HuH-7 (cell line): ENCODE results near the gene MRI1.
"Not testable (repeated sequence)": the region's sequence is repeated elsewhere in the genome, so short reads cannot be mapped to it uniquely, and the experiment has no call there.

Experiments
- DNase-seq: peaks from one replicate; pipeline ENCODE4 v3.0.0; 2011; ENCODE audit warnings: low spot score

MRI1 gene

DNA sequence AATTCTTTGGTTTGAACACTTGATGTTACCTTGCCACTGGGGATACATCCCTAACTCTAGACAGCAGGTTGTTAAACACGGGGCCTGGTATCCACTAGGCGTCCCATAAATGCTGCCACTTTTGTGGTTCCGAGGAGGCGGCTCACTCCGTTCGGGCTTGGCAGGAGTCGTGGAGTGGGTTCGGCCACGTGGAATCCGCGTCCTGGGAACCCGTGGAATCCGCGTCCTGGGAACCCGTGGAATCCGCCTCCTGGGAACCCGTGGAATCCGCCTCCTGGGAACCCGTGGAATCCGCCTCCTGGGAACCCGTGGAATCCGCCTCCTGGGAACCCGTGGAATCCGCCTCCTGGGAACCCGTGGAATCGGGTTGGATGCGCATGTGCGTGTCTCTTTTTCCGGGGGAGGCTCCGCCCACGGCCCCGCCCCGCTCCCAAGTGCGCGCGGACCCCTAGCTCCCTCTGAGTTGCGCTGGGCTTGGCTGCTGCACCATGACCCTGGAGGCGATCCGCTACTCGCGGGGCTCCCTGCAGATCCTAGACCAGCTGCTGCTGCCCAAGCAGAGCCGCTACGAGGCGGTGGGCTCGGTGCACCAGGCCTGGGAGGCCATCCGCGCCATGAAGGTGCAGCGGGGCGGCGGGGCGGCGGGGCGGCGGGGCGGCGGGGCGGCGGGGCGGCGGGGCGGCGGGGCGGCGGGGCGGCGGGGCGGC, at the start of gene MRI1:
Gene MRI1 (plus strand): TSS at position 422 of the 707 bp plus-strand sequence. CDS start 67 bp downstream, at position 489.
- peak; percentile 90 for DNase-seq

DNA sequence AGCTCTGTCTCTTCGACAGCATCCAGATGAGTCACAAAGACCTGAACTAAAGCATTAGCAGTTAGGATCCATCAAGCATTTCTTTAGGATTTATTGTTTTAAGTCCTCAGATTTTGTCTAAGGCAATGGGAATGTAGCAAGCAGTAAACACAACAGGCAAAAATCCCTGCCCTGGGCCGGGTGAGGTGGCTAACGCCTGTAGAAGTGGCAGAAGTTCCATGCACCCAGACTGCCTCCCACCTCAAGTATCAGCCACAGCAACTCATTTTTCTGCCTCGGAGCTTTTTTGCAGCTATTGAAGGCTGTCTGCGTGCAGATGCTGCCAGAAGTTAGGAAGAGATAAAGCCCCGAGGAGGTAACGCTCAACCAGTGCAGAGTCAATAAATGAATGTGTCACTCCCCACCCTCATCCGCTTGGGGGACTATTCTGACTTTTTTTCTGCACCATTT, 47.1 kb upstream of the MRI1 start:
- DNase-seq: no peak

DNA sequence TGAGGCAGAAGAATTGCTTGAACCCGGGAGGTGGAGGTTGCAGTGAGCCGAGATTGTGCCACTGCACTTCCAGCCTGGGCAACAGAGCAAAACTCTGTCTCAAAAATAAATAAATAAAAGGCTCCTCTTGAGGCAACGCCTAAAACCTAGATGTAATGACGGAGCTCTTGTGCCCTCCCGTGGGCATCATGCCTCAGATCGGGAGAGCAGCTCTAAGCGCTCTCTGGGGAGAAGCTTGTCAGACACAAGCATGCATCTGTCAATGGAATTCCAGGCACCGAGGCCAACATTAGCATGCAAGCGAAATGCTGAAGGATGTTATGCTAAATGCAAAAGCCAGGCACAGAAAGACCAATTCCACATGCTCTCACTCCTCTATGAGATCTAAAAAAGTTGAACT, 45.6 kb upstream of the MRI1 start:
- no peak for DNase-seq

DNA sequence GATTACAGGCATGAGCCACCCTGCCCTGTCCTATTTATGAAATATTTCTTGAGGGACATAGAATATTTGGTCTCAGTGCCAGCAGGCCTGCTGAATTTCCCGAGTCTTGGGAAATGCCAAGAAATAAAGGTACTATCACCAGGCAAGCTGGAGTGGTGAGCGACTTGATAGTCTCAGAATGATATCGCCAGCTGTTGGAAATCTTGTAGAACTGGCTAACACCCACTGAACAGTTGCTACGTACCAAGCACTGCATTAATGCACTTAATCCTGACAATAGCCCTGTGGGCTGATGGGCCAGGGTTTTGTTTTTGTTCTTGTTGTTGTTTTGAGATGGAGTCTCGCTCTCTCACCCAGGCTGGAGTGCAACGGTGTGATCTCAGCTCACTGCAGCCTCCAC, 42.2 kb upstream of the MRI1 start:
- DNase-seq: no peak

DNA sequence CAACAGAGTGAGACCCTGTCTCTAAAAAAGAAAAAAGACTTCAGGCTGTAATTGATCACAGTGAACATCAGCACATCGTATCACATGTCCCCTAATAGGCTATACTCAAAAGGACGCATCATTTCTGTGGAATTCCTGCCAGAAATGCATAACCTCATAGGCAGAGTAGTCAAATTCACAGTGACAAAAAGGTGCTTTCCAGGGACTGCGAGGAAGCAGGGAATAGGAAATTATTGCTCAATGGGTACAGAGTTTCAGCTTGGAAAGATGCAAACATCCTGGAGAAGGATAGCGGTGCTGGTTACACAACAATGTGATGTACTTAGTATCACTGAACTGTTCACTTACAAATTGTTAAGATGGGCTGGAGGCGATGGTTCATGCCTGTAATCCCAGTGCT, 41.1 kb upstream of the MRI1 start:
- DNase-seq: no peak

DNA sequence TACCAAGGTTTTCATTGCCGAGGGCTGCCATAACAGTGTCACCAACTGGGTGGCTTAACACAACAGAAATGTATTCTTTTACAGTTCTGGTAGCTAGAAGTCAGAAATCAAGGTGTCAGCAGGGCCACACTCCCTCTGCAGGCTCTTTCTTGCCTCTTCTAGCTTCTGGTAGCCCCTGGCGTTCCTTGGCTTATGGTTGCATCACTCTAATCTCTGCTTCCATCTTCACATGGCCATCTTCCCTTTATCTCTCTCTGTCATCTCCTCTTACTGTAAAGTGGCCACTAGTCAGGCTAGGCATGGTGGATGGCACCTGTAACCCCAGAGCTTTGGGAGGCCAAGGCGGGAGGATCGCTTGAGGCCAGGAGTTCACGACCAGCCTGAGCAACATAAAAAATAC, 38.0 kb upstream of the MRI1 start:
- no peak for DNase-seq

DNA sequence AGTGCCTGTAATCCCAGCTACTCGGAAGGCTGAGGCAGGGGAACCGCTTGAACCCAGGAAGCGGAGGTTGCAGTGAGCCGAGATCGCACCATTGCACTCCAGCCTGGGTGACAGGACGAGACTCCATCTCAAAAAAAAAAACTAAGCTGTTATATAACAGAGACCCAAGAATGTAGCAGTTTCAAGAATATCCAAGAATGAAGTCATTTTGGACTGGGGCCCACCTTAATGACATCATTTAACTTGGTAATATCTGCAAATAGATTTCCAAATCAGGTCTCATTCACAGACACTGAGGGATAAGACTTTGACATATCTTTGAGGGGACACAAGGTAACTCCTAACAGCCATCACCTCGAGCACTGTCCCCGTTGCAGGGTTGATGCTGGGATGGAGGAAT, 36.5 kb upstream of the MRI1 start:
- no peak for DNase-seq

DNA sequence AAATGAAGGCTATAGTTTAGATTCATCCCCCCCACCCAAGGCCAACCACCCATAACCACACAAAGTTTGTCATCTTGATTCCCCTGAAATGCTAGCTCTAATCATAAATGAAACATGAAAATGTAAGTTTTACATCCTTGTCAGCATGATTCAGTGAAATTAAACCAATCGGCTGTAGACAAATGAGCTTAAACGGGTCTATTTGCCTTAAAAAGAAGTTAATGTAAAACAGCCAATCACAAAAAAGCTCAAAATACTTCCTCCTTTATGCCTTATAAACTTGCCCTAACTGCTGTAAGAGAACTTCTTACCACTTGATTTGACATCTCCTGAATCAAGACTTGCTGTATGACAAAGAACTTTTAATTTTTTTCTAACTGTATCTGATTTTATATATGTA, 34.5 kb upstream of the MRI1 start:
- DNase-seq: no peak

DNA sequence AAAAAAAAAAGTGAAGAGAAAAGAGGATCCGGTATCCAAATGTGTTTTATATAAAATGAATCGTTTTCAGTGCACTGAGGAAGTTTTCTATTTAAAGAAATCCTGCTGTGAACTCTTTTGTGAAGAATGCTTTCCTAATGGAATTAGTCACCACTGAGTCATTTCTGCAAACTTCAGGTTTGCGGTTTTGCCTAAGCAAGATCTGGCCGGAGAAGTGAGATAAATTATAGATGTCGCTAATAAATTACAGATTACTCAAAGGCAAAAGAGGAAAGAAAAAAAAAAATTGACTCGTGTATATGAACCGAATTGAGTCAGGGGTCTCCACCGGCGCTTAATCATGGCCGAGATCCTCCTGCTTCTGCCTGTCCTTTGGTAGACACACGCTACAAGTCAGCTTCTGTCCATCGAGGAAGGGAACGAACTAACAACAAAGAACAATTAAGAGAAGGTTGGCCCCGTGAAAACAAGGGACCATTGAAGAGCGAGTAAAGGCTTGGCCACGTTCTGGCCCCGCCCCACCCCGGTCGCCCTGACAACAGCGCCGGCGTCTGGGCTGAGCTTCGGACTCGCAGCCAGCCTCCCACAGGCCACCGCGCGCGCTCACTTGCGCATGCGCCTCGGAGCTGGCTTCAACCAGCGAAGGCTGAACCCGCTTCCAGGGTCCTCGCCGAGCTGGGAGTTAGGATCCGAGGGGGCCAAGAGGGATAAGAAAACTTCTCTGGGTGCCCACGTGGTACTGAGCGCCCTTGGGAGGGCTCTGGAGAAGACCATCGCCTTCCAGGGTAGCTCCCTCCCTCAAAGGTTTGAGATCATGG, 33.0 kb upstream of the MRI1 start:
- DNase-seq: peak; percentile 88

DNA sequence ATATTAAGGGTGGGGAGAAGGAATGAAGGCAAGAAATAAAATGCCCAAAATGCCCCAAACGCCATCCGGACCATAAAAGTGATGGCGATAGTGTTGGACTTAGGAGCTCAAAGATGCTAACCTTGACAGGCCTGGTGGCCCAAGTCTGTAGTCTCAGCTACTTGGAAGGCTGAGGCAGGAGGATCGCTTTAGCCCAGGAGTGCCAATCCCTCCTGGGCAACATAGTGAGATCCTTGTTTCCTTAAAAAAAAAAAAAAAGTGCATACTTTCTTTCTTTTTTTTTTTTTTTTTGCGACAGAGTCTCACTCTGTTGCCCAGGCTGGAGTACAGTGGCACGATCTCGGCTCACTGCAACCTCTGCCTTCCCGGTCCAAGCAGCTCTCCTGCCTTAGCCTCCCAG, 32.0 kb upstream of the MRI1 start:
- DNase-seq: no peak

DNA sequence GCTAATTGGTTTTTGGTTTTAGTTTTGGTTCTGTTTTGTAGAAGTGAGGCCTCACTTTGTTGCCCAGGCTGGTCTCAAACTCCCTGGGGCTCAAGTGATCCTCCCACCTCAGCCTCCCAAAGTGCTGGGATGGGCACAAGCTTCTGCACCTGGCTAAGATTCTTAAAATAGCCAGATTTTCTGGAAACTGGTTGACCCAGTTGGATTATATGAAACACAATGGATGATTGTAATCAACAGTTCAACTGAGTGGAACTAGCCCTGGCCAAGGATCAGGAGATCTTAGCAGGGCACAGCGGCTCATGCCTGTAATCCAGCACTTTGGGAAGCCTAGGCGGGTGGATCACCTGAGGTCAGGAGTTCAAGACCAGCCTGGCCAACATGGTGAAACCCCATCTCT, 29.6 kb upstream of the MRI1 start:
- DNase-seq: no peak

DNA sequence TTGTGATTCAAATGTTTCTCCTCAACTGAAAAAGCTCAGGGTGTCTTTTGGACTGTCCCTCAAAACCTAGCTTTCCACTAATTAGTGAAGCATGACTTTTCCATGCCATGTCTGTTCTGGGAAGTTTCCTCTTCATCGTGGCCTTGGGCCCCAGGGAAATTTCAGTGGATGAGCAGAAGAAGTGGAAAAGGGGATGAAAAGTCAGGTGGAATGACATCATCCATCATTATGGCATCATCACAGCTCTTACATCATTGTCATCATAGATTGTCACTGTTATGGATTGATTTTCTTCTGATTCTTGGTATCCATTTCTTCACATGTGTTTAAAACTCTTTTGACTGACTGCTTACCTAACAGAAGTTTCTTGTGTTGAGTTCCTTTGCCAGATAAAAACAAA, 26.2 kb upstream of the MRI1 start:
- DNase-seq: no peak

DNA sequence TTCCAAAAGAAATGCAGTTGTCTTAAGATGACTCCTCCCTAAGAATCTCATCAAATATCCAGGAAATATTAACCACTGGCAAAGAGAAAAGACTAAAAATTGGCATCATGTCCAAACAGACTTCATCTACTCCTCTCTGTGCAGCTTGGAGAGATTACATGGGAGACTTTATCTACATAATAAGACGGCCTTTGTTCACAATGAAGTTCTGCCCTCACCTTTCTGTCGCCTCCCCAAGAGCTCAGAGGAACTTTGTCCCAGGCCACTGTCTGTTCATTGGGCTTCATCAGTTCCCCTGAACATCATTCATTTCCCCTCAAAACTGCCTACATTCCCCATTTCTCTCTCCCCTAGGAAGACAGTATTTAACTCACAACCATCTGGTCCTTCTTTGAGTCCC, 22.4 kb upstream of the MRI1 start:
- no peak for DNase-seq

DNA sequence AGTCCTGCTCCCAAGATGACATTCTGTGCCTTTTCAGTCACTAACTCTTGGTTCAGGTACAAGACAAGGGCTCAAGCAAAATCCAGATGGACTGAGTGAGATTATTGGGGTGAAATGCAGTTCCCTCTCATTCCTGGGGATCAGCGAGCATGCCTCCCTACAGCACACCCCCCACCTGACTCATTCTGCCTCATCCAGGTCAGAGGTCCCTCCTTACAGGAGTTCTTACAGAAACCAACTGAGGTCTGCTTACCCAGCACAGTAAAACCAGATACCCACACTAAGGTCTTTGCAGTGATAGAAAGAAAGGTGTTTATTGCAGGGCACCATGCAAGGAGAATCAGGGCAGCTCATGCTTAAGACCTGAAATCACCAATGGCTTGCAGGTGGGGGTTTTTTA, 21.6 kb upstream of the MRI1 start:
- DNase-seq: no peak

DNA sequence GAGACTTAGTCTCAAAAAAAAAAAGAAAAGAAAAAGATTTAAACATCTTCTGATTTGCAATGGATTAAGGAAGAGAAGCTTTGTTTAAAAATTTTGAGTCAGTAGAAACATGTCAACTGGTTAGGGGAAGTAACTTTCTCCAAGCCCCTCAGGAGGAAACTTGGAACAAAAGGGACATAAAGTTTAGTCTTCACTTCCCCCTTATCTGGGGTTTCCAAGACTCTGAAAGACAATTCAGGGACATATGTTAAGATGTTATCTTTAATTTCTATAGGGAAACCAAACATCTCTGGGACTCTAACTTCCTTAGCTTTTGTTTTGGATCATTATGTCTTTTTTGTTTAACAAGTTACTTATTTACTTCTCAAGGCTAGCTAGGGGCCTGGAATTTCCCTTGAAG, 20.1 kb upstream of the MRI1 start:
- no peak for DNase-seq

DNA sequence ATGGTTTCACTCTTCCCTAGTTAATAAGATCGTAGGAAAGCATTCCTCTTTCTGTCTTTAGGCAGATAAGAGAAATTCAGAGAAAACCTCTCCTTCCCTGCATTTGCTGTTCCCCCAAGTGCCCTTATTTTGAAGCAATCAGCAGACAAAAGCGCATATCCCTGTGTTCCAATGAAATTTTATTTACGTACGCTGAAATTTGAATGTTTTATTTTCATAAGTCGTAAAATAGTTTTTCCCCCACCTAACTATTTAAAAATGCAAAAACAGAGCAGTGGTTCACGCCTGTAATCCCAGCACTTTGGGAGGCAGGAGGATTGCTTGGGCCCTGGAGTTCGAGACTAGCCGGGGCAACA, 17.2 kb upstream of the MRI1 start:
- no peak for DNase-seq

DNA sequence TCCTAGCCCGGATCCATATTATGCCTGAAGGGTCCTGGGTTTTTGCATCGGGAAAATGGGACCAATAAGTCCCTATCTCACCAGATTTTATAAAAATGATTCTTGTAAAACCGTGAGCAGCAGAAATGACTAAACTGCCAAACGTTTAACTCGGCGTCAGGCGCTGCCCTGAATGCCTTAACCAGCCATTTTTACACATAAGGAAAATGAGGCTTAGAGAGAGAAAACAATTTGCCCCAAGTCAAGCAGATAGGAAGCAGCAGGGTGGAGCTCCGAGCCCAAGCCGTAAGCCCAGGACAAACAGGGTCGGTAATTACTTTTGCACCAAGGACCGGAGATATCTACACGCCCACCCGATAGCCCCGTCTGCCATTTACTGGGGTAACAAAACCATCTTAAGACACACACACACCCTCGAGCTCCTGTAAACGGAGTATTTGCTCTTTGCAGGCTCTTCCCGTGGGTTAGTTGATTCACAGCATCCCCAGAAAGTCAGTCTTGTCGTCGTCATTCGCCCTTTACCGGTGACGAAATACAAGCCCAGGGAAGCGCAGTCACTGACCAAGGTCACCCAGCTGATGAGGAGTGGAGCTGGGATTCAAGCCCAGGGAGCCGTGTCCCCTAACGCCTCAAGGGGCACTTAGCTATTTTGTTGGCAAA, 16.0 kb upstream of the MRI1 start:
- no peak for DNase-seq

DNA sequence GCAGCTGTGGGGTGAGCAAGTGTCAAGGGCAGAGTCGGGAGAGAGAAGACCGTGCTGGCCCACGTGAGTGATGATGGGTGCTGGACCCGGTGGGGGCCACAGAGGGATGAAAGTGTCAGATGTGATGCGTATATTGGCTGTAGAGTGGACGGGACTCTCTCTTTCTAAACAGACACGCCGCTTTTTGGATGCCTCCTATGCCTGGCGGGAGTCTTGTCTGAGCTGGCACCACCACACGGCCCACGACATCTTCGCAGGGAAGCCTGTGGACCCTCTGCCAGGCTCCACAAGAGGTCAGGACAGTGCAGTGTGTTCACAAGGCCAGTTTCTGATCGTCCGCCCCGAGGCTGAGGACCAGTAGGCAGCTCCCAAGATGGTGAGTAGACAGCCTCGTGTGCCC, 12.9 kb upstream of the MRI1 start:
- no peak for DNase-seq

DNA sequence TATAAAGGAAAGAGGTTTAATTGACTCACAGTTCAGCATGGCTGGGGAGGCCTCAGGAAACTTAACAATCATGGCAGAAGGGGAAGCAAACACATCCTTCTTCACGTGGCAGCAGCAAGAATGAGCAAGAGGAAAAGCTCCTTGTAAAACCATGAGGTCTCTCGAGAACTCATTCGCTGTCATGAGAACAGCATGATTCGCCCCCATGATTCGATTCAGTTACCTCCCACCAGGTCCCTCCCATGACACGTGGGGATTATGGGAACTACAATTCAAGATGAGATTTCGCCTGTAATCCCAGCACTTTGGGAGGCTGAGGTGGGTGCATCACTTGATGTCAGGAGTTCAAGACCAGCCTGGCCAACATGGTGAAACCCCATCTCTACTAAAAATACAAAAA, 10.7 kb upstream of the MRI1 start:
- DNase-seq: not testable (repeated sequence)

DNA sequence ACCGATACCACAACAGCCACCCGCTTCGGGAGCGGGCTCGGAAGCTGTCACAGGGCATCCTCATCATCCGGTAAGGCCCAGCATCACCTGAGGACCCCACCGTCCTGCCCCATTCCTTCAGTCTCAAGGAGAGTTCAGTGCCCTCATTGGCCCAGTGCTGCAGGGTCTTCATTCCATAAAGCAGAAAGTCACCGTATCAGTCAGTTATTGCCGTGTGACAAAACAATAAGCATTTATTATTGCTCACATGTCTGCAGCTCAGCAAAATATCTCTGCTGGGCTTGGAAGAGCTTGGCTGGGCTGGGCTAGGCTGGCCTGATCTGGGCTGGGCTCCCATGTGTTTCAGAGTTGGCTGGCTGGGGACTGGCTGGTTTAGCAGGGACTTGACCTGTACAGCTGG, 8.1 kb upstream of the MRI1 start:
- no peak for DNase-seq

DNA sequence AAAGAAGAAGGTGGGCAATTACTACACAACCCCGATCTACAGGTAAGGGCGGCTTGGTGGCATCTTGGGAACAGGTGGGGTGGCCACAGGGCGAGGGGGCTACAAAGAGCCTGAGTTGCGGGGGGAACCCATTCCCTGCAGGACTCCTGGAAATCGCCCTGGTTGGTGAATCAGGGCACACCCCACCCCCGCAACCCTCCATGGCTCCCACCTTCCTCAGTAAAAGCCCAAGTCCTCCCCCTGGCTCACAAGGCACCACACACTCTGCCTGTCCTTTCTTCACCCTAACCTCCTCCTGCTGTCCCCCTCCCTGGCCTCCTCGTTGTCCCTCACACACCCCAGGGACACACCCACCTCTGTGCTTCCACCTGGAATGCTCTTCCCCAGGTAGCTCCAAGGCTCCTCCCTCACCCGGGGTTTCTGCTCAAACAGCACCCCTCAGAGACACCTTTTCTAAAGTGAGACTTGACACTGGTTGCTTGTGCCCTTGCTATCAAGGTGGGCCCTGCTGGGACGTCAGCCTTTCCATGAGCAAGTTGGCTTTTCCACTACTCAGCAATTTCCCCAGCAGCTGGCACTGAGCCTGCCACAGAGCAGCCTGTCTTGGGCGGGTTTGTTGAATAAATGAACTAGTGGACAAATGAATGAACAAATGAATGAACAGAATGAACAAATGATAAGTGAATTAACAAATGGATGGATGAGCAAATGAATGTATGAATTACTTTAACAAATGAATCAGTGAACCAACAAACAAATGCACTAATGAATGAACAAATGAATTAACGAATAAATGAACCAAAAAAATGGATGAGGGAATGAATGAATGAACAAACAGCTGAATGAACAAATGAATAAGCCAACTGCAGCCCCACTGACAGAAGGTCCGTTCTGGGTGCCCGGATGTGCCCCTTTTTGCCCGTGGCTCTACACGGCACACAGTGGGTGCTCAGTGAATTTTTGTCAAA, 6.2 kb upstream of the MRI1 start:
- DNase-seq: no peak

DNA sequence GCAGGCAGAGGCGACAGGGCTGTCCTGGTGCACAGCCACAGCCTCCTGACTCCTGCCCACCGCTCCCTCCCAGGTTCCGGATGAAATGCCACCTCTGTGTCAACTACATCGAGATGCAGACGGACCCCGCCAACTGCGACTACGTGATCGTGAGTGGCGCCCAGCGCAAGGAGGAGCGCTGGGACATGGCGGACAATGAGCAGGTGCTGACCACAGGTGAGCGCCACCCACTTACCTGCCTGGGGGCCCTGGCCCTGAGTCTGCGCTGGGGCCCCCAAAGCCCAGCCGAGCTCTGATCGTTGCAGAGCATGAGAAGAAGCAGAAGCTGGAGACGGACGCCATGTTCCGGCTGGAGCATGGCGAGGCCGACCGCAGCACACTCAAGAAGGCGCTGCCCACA, 5.5 kb upstream of the MRI1 start:
- no peak for DNase-seq
